Fibroblast of the aortic adventitia (primary cell): ENCODE data around the gene USP28. TPM values are rescaled to one million over a fixed set of nuclear protein-coding genes. Genes with fewer than 3 reads are reported as not detected.
"Not testable (repeated sequence)": the region's sequence is repeated elsewhere in the genome, so short reads cannot be mapped to it uniquely, and the experiment has no call there.

Experiments used
- DNase-seq: peaks from one replicate; pipeline ENCODE4 v3.0.0-alpha.2; 2010; ENCODE audit warnings: low read depth
- H3K4me3 ChIP-seq: 2 replicates; pipeline ENCODE4 v1.5.1; 2011; ENCODE audit warnings: low read depth, mild to moderate bottlenecking, control low read depth, low read length, moderate library complexity
- small RNA-seq: library from RNA; depleted of rRNA; stranded (forward); fragments of <200 nt; gene quantifications from one replicate; pipeline ENCODE3, GENCODE V24; 2012
- total RNA-seq: library from RNA; depleted of rRNA; stranded (reverse); fragments of >200 nt; gene quantifications from 2 replicates; pipeline ENCODE4 v1.2.3, GENCODE V29; 2012; ENCODE audit warnings: low replicate concordance
- TF ChIP-seq, protein P1 (sequence below): IDR thresholded peaks from 2 replicates; pipeline ENCODE4 v1.5.1; 2011; ENCODE audit warnings: mild to moderate bottlenecking, low read length, control low read depth, inconsistent platforms; ENCODE audit not compliant: insufficient read depth

USP28 gene
- total RNA-seq, 1 donor = 22.4 TPM

DNA sequence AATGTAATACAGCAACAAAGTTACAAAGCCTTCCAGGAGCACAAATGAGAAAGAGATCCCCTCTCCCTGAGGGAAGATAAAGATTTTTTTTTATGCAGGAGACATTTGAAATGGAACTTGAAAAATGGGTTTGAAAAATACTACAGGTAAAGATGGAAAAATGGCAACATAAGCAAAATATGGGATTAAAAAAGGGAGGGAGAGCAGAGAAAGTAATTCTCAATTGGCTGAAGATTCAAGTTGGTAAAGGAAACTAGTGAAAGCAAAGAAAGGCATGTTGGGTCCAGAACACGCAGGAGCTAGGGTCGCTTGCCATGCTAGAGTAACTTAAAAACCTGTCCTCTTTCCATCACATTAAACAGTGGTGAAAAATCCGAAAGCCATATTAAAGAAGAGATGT lies 103.4 kb downstream of the USP28 start:
- H3K4me3 ChIP-seq = peak overlapping the region; percentile 15

DNA sequence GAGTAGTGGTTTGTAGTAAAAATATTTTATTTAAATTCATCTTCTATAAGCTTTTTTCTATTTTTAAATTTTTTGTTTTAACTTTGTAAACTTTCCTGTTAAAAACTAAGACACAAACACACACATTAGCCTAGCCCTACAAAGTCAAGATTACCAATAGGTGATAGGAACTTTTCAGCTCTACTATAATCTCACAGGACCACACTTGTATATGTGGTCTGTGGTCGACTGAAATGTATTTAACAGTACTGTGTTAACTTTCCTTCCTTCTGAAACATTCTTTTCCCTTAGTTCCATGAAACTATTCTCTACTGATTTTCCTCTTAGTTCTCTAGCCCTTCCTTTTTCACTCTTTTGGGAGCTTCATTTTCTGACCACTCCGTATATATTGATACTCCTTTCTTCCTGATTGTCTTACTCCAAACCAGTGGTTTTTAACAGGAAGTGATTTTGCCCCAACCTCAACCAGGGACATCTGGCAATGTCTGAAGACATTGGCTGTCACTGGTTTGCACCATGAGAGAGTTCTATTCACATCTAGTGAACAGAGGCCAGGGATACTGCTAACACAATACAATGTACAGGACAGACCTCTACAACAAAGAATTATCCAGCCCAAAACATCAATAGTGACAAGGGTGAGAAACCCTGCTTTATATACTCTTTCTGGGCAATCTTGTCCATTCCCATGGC lies 110.7 kb downstream of the USP28 start:
- DNase-seq = no peak
- TF ChIP-seq, protein P1, sequence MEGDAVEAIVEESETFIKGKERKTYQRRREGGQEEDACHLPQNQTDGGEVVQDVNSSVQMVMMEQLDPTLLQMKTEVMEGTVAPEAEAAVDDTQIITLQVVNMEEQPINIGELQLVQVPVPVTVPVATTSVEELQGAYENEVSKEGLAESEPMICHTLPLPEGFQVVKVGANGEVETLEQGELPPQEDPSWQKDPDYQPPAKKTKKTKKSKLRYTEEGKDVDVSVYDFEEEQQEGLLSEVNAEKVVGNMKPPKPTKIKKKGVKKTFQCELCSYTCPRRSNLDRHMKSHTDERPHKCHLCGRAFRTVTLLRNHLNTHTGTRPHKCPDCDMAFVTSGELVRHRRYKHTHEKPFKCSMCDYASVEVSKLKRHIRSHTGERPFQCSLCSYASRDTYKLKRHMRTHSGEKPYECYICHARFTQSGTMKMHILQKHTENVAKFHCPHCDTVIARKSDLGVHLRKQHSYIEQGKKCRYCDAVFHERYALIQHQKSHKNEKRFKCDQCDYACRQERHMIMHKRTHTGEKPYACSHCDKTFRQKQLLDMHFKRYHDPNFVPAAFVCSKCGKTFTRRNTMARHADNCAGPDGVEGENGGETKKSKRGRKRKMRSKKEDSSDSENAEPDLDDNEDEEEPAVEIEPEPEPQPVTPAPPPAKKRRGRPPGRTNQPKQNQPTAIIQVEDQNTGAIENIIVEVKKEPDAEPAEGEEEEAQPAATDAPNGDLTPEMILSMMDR = no peak
- H3K4me3 ChIP-seq = no peak overlapping the region

More for the DNA sequence above, 103.4 kb downstream of the USP28 start:
- TF ChIP-seq, protein P1 = no peak
- no peak for DNase-seq

DNA sequence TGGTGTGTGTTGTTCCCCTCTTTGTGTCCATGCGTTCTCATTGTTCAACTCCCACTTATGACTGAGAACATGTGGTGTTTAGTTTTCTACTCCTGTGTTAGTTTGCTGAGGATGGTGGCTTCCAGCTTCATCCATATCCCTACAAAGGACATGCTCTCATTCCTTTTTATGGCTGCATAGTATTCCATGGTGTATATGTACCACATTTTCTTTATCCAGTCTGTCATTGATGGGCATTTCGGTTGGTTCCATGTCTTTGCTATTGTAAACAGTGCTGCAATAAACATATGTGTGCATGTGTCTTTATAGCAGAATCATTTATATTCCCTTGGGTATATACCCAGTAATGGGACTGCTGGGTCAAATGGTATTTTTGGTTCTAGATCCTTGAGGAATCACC lies 112.3 kb downstream of the USP28 start:
- not testable (repeated sequence) for H3K4me3 ChIP-seq, DNase-seq

DNA sequence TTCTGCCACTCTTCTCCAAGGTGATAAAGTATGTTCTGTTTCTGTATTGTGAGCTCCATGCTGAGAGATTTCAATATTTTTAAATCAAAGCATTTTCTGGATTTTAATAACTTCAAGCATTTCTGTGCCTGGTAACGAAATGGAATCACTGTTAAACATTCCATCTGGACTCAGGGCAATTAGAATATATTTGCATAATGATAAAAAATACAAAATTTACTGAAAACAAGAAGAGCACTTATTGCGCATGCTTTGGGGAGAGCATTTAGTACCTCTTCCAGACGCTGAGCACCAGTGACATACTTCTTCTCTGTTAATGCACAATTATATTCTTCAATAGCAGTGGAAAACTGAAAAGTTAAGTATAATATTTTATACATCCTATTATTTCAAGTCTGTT lies 115.1 kb downstream of the USP28 start:
- DNase-seq = no peak
- TF ChIP-seq, protein P1 = no peak
- no peak overlapping the region for H3K4me3 ChIP-seq

DNA sequence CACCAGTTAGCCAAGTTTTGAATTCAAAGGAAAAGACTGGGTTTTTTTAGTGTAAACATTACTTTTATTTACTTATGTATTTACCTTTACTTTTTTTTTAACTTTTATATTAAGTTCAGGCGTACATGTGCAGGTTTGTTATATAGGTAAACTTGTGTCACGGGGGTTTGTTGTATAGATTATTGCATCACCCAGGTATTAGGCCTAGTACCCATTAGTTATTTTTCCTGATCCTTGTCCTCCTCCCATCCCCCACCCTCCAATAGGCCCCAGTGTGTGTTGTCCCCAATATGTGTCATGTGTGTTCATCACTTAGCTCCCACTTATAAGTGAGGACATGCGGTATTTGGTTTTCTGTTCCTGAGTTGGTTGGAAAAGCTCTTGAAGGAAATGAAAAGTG lies 122.4 kb downstream of the USP28 start:
- TF ChIP-seq, protein P1 = no peak
- H3K4me3 ChIP-seq = no peak overlapping the region
- no peak for DNase-seq

Small RNAs within 50 kb of the gene (small RNA-seq; reads per million reads assigned to genes)
- not detected for gene LRRC37A13P
- not detected for gene RNU6-1107P
- gene RPS29P19 = not detected

Other genes with a start within 250 kb of the USP28 start
- gene TMPRSS5, start 169.3 kb downstream of the USP28 start, total RNA-seq = 0.09 TPM in 1 of 2 replicates, not detected in the other
- gene ZW10, start 101.9 kb downstream of the USP28 start, total RNA-seq = 10.5 and 26.7 TPM in 2 replicates
- gene CLDN25, start 95.8 kb downstream of the USP28 start, total RNA-seq = not detected in 2 replicates
- not detected in 2 replicates for gene HTR3B, start 29.2 kb upstream of the USP28 start, total RNA-seq
- not detected in 2 replicates for gene HTR3A, start 99.5 kb upstream of the USP28 start, total RNA-seq
- 0.27 and 0.41 TPM in 2 replicates for gene ZBTB16, start 184.1 kb upstream of the USP28 start, total RNA-seq